Ovary (tissue), 3 donors: ENCODE results near the gene DLG5.

Source experiments
- CTCF ChIP-seq, 3 donors: fragments of 450-650 bp in 2 of 3; fragments of 200-600 bp in 1 of 3; IDR thresholded peaks; one replicate each; pipeline versions ENCODE4 v1.5.1 to v1.8.0; 2016 to 2022; ENCODE audit warnings: antibody characterized with exemption in 3 of 3, mild to moderate bottlenecking in 1 of 3
- EP300 ChIP-seq: sonication (generic); formaldehyde crosslinking; IDR thresholded peaks from one replicate; pipeline ENCODE4 v1.6.1; 2017; ENCODE audit warnings: antibody characterized with exemption
- POLR2A ChIP-seq: fragments of 450-650 bp; IDR thresholded peaks from one replicate; pipeline ENCODE4 v1.6.1; 2017; ENCODE audit warnings: antibody characterized with exemption, mild to moderate bottlenecking, moderate library complexity
- donor health status: DM: no; HTN: no; CAD: no.

GRCh38 chr10:77921395-77921794 is 5.2 kb downstream of the DLG5 start:
- TF ChIP-seq CTCF (IDR thresholded peaks at IDR 0.05) (no peak), POLR2A (no peak), EP300 (no peak)
